T-helper 1 cell treated with Interleukin-12 subunit alpha and Interleukin-12 subunit beta and Interleukin-4 antibody, amounts not matched to agents 30 ng/mL and 1 ng/mL, for 36 hours (primary cell): ENCODE data around the gene BMAL1. TPM values are rescaled to one million over a fixed set of nuclear protein-coding genes. Genes with fewer than 3 reads are reported as not detected.

ENCODE experiments used
- intact Hi-C: fragments of 100-400 bp; cut with micrococcal nuclease; formaldehyde crosslinking; loops from one replicate; pipeline ENCODE4 v1.15.1; 2024
- total RNA-seq: library from RNA; stranded (reverse); gene quantifications from 2 replicates; pipeline ENCODE4 v1.2.3, GENCODE V29; 2022

The BMAL1 gene
- 52.7 and 60.1 TPM in 2 replicates for total RNA-seq

DNA sequence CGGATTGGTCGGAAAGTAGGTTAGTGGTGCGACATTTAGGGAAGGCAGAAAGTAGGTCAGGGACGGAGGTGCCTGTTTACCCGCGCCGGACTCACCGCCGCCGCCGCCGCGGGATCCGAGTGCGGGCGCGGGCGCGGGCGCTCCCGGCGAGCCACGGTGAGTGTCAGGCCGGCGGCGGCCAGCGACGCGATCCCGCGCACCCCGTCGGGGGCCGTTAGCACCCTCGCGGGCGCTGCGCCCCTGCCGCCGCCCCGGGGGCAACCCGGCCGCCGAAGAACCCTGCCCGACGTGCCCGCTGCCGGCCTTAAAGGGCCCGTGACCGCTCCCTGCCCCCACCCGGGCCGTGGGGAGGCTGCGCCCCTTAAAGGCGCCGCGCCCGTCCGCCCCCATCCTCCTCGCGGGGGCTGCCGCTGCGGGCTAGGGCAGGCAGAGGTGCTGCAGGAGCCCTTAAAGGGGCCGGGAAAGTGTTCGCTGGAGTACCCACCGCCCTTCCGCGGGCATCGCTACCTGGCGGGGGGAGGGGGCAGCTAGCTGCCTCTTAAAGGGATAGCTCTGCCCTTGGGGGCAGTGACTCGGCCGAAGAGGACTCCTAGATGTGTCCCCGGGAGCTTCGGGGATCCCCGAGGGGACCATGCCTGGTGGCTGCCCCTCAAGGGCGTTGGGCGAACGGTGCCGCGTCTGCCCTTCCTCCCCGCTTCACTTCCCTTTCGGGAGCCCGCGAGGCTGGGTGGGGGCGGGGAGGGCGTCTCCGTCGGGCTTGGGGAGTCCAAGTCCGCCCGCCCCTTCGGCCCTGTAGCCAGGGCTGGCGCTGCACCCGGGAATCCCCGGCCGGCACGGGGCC lies at the start of gene BMAL1:
BMAL1 (plus strand) TSS at position 23 of the 841 bp plus-strand sequence. CDS start 76,519 bp downstream, outside the sequence.
- intact Hi-C loops: loop anchor here (1.0 to 5.0 kb wide), 15 partner anchors 9 to 1629 kb away; partner anchors contain the start of genes BTBD10, MICAL2, RRAS2 and USP47

DNA sequence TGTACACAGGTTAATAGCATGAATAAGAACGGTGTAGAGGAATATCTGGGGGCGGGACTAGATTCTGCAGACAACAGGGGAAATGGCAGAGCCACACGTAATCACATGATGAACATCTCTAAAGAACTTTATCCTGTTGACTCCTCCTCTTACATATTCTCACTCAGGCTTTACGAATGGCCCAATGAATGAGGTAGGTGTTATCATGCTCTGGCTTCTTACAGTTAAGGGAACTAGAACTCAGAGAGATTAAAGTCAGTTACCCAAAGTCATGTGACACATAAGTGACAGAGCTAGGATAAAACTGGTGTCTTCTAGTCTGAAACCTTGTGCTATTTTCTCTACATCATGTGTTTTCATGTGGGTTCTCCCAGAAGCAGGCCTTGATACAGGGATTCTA lies 49.0 kb upstream of the BMAL1 start:
- intact Hi-C loops: no loop called here

DNA sequence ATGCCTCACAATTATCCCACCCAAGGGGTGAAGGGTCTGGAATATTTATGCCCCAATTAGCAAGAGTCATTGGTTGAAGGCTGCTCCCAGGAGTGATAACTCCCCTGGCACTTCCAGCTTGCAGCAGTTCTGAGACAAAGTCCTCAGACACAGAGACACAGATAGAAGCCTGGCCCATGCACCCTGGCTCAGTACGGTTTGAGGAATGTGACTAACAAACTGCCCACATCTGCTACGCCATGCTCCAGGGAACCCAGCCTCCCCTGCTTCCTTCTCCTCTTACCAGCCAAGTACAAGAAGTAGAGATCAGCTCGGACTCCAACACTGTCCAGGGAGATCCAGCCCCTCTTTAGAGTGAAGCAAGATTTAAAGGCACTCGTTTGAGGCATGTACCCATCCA lies 48.5 kb upstream of the BMAL1 start:
- intact Hi-C loops: no loop called here

- intact Hi-C loops: no loop called here
Measured at GRCh38 chr11:13229711-13230318, 47.8 kb upstream of the BMAL1 start.

- intact Hi-C loops: no loop called here
Measured at GRCh38 chr11:13233173-13233745, 44.3 kb upstream of the BMAL1 start.

GRCh38 chr11:13235895-13236294 lies 41.7 kb upstream of the BMAL1 start:
- intact Hi-C loops: no loop called here

DNA sequence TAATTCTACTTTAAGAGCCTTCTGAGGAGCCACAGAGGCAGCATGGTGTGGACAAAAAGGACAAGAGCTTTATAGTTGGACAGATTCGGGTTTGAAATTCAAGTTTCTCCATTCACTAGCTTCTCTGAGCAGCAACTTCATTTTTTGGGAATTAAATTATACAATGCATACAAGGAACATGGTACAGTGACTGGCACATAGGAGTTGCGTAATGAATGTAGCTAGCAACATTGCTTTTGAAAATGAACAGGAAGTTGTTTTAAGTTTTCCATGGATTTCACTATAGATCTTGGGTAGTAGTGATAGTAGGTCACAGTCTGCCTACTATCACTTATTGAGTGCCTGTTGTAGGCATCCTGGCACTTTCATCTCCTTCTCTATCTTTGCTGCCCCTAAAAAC lies 41.0 kb upstream of the BMAL1 start:
- intact Hi-C loops: no loop called here

DNA sequence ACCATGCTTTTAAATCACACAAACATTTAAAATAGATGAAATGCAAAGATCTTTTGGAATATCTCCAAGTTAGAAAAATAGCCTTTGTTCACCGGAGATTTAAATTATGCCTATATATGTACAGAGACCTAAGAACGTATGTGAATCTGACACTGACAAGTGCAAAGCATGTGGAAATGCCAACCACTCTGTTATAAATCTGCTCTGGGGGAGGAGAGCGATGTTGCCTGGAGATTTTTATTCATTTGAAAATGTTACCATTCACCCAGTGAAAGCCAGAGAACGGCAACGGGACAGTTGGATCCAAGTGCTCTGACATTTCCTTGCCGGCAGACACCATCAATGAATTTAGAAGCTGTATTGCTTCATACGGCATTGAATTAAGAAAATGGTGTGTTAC lies 39.8 kb upstream of the BMAL1 start:
- intact Hi-C loops: no loop called here

DNA sequence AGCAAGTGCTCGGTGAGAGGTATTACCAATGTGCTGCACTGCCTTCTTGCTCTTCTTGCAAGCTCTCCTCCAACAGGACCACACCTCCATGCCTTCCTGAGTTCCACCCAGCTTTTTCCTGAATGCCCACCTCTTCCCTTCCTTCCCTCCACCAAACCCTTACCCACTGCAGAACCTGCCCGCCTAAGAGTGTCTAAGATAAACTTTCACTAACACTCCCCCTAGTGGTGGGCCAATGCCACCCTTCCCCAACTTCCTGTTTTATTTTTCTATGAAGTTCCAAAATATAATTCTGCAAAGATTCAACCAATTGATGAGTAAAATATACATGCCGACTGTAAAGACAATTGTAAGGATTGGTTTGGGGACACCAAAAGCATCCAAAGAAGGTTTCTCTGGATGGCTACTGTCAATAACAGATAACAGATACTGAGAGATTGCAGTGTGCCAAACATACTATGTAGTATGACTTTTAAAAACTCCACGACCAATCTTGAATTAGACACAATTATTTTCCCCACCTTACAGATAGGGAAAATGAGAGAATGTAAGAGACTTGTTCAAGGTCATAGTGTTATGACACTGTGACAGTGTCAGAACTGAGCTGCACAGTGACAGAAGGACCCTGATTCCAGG lies 38.6 kb upstream of the BMAL1 start:
- intact Hi-C loops: loop anchor here (1.0 kb wide), 6 partner anchors 31 to 275 kb away; partner anchors contain the start of gene BMAL1

GRCh38 chr11:13242564-13242963 lies 35.0 kb upstream of the BMAL1 start:
- intact Hi-C loops: no loop called here

GRCh38 chr11:13247606-13248296 lies 29.8 kb upstream of the BMAL1 start:
- intact Hi-C loops: no loop called here

DNA sequence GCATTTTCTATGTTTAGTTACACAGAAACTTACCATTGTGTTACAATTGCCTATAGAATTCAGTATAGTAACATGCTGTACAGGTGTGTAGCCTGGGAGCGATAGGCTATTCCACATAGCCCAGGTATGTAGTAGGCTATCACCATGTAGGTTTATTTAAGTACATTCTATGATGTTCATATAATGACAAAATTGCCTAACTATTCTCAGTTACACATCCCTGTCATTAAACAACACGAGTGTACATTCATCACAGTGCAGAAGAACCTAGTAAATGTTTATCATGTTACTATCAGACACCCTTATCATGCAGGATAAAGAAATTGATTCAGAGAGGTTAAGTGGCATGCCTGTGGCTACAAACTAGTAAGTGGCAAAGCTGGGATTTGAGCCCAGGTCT lies 28.4 kb upstream of the BMAL1 start:
- intact Hi-C loops: no loop called here

DNA sequence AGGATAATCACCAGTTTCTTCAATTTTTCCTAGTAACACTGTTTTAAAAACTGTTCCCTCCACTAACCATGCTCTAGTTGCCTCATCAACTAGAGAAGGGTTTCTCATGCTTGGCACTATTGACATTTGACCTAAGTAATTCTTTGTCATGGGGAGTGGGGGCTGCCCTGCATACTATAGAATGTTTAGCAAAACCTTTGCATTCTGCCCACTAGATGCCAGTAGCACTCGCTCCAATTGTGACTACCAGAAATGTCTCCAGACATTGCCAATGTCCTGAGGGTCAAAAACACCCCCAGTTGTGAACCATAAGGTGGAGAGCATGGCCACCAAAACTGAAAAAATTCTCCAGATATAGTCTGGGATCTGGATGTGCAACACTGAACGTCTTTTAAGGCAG lies 27.6 kb upstream of the BMAL1 start:
- intact Hi-C loops: loop anchor here (1.0 kb wide), 2 partner anchors 85 to 94 kb away; no protein-coding TSS in a partner anchor

GRCh38 chr11:13251966-13252365 lies 25.6 kb upstream of the BMAL1 start:
- intact Hi-C loops: no loop called here

DNA sequence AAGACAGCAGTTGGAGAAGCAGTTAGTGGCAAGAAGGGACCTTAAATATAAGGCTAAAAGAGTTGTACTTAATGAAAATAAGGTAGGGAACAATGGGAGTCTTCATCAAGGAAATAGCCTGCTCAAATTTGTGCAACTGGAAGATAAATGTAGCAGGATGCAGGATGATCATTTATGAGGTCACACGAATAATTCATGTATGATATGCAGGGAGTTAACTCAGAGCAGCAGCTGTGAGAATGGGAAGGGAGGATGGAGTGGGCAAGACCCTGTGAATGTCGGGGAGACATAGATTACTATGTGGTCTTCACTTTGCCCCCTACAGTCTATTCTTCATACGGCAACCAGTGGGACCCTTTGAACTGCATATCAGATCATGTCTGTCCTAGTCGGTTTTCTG lies 25.2 kb upstream of the BMAL1 start:
- intact Hi-C loops: no loop called here

DNA sequence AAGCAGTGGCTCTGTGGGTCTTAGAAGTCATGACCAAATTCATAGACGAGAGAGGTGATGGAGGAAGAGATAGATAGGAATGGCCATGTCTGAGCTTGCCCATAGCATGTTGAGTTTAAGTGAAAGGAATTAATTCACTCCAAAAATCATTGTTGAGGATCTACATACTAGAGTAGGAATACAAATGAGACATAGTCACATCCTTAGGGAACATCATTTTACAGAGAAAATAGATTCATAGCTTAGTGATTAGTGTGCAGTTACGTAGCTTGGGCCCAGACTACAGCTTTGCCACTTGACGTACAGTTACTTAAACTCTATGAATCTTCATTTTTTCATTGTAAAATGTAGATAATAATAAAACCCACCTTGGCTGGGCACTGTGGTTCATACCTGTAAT lies 21.4 kb upstream of the BMAL1 start:
- intact Hi-C loops: no loop called here

GRCh38 chr11:13258061-13258460 lies 19.5 kb upstream of the BMAL1 start:
- intact Hi-C loops: loop anchor here (2.0 kb wide), 1 partner anchor 17 kb away; no protein-coding TSS in a partner anchor

GRCh38 chr11:13258855-13259254 lies 18.7 kb upstream of the BMAL1 start:
- intact Hi-C loops: loop anchor here (2.0 kb wide), 1 partner anchor 16 kb away; no protein-coding TSS in a partner anchor

DNA sequence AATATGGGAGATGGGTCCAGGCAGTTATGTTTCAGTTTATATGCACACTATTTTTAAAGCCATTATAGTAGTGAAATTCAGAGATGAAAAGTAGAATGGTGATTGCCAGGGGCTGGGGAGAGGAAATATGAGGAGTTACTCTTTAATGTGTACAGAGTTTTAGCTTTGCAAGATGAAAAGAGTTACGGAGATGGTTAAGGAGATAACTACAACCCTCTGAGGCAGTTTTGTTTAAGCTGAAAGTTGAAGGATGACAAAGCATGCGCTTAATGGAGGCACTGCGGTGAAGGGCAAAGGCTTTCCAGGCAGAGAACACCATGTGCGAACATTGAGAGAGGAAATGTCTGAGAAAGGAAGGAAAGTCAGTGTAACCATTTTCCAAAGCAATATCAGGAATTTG lies 18.2 kb upstream of the BMAL1 start:
- intact Hi-C loops: loop anchor here (2.0 kb wide), 1 partner anchor 15 kb away; no protein-coding TSS in a partner anchor

DNA sequence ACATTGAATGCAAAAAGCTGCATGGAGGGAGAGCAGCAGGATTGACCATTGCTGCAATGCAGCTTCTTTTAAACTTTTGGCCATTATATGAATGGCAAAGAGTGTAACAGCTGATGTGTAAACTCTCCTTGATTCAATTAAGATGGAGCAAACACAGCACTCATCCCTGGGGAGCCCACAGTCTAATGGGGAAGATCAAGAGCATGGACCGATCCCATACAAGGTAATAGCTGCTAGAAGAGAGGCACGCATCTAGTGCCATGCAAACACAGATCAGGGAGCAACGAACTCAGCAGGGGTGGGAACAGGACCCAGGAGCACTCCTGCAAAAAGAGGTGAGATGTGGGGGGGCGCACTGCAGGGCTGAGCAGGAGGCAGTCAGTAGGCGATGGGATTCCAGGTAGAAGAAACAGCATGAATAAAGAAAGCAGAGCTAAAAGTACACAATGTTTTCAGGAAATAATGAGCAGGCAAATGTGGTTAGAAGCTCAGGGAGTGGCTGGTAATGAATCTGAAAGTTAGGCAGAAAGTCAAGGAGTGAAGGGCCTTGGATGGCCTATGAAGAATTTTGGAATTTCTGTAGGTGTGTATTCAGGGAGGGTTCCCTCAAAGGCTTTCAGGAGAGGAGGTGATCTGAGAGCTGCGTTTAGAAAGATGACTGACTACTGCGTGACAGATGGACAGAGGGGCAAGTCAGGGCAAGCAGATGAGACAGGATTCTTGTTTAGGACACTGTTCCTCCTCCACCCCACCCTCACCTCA lies 17.2 kb upstream of the BMAL1 start:
- intact Hi-C loops: no loop called here
